Keratinocyte (primary cell): ENCODE data around the gene HCRTR1.

ENCODE experiments used
- CTCF ChIP-seq, 3 experiments: IDR thresholded peaks in 1 of 3; conservative IDR thresholded peaks in 1 of 3; optimal IDR thresholded peaks in 1 of 3; 2 replicates in 2 of 3; 3 replicates in 1 of 3; pipeline versions ENCODE3 to v1.5.1; 2011; ENCODE audit warnings: low read length in 3 of 3, mild to moderate bottlenecking in 3 of 3, moderate library complexity in 2 of 3, control low read depth in 1 of 3, inconsistent platforms in 1 of 3; ENCODE audit not compliant: insufficient read depth in 2 of 3; ENCODE audit errors: extremely low read depth in 1 of 3
- EZH2 ChIP-seq: IDR thresholded peaks from one replicate; pipeline ENCODE4 v1.6.1; 2012; ENCODE audit warnings: inconsistent platforms, mild to moderate bottlenecking, low read length, moderate library complexity

- TF ChIP-seq EZH2 (no peak), CTCF (optimal IDR thresholded peaks at IDR 0.05 in 1 of 3, IDR thresholded peaks at IDR 0.05 in 1 of 3, conservative IDR thresholded peaks at IDR 0.05 in 1 of 3; ENCODE audit: extremely low read depth in 1 of 3, insufficient read depth in 2 of 3, low read length in 3 of 3) (no peak)
Measured at GRCh38 chr1:31595836-31596736, 21.4 kb upstream of the HCRTR1 start.
